GM18507 (cell line): ENCODE results near the gene HOXD4.

Experiments
- DNase-seq: peaks from one replicate; pipeline ENCODE4 v3.0.0; 2011; ENCODE audit warnings: low read depth; ENCODE audit not compliant: insufficient read length; ENCODE audit errors: extremely low spot score
- FAIRE-seq: peaks from 2 replicates; lab custom pipeline; 2011; peaks lifted over from hg19 to GRCh38; lab: Jason Lieb, UNC

HOXD4 gene

GRCh38 chr2:176164611-176165369 lies 13.4 kb downstream of the HOXD4 start:
- FAIRE-seq, result no peak
- no peak for DNase-seq

GRCh38 chr2:176165370-176166050 lies 14.2 kb downstream of the HOXD4 start:
- no peak for DNase-seq
- FAIRE-seq, result no peak

DNA sequence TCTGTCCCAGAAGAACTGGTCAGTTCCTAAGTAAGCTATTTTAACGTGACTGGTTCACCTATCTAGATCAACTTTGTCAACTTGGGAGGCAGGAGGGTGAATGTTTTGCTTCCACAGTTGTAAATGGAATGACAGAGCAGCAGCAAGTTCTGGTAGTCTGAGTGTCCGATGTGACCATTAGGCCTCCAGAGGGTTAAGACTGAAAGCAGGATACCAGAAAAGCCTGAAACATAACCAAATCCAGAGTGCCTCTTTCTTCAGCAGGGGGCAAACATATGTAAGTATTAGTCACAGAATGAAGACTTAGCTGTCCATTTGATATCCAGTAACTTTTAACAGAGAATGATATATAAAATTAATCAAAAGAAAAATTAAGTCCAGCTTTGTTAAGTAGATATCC lies 14.9 kb downstream of the HOXD4 start:
- DNase-seq (no peak), FAIRE-seq (no peak)

- DNase-seq, result no peak
- no peak for FAIRE-seq
Measured at GRCh38 chr2:176167398-176167797, 16.0 kb downstream of the HOXD4 start.

- no peak for DNase-seq
- no peak for FAIRE-seq
Measured at GRCh38 chr2:176169181-176169580, 17.8 kb downstream of the HOXD4 start.

DNA sequence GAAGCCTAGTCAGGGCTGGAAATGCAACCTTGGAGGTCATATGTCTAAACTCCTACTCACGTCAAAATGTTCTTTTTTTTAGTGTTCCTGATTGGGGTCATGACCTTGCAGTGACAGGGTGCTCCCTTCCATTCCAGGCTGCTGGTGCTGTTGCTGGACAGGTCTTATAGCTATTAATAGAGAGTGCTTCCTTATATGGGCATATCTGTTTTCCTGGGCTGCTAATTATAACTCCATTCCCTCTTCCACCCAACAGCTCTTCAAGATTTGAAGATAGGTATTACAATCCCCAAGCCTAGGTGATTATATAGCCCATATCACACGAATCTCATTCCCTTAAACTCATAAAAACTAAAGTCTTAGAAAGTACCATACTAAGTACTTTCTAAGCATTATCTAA lies 18.4 kb downstream of the HOXD4 start:
- FAIRE-seq (no peak), DNase-seq (no peak)

DNA sequence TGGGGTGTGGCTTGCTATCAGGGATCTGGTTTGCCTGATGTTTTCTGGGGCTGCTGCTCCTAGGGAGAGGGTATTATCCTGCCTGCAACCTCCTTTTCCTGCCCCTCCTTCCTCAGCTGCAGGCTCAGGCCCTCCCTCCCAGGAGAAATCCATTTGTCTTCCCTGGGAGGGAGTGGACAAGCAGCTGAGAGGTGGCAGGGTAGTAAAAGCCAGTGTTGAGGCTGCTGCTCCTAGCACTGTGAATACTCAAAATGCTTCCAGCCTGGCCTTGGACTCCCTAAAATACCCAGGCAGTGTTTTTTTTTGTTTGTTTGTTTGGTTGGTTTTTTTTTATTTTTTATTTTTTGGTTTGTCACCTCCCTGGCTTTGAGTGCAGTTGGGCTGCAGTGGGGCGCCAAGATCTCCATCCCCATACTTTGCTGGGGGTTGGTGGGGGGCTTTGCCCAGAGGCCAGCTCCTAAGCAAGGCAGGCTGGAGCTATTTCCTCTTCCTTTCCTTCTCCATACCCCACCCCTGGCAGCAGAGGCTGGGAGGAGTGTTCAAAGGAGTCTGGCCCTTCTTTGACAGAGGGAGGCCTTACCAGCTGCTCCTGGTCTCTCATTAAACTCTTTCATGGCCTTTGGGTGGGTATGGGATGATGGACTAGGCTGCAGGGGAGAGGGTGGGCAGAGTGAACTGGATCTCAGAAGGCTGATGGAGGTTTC lies 19.4 kb downstream of the HOXD4 start:
- DNase-seq (no peak), FAIRE-seq (no peak)

GRCh38 chr2:176171351-176172006 lies 20.1 kb downstream of the HOXD4 start:
- FAIRE-seq, result no peak
- no peak for DNase-seq

GRCh38 chr2:176172007-176172894 lies 20.9 kb downstream of the HOXD4 start:
- no peak for DNase-seq

GRCh38 chr2:176172895-176173566 lies 21.7 kb downstream of the HOXD4 start:
- FAIRE-seq (no peak), DNase-seq (no peak)

More at GRCh38 chr2:176172007-176172894, 20.9 kb downstream of the HOXD4 start:
- no peak for FAIRE-seq

DNA sequence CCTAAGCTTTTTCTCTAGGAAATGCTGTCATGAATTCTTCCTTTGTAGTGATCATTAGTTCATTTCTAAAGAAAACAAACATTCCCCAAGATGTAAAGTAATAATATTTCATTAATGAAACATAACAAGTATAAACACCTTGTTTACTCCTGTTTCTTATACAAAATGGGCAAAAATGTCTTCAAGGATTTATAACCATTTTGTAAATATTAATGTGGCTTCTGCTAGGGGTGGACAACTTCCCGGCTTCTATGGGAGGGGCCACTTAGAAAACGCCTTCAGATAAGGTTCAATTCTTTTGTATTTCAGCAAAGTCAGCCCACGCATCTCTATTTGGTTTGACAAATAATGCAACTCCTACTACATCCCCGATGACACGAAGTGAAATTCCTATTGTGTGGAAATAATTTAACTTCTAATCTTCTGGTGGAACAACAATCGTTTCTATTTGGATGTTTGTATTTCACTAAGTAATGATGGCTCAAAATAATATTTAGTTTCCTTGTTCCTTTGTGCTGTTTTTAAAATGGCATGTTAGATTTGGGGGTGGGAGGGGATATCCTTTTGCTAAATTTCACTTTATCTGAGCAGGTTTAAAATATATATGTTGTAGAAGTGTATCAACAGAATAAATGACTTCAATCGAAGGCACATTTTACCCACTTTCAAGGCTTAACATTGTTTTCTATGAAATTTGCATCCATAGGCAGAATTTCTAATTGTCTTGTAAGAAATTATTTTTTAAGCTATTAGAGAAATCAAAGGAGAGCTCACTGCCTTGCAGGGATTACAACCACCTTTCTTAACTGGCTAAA lies 22.4 kb downstream of the HOXD4 start:
- DNase-seq (no peak), FAIRE-seq (no peak)

DNA sequence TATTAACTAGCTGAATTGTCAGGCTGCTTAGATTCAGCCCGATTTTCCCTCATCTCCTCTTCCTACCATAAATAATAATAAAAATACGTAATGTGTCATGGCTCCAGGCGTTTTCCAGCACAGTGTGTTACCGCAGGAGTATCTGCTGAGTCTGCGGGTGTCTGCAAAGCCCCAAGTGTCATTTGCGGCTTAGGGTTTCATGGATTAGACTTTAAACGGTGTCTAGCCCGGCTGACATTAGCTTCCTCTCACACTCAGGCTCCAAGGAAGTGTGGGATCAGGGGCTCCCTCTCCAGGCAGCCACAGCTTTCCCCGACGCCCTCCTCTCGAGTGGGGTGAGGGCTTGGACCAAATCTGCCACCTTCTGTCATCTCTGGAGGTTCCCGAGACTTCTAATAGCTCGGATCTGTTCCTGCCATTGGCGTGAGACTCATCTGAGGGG lies 23.1 kb downstream of the HOXD4 start:
- no peak for DNase-seq
- no peak for FAIRE-seq

DNA sequence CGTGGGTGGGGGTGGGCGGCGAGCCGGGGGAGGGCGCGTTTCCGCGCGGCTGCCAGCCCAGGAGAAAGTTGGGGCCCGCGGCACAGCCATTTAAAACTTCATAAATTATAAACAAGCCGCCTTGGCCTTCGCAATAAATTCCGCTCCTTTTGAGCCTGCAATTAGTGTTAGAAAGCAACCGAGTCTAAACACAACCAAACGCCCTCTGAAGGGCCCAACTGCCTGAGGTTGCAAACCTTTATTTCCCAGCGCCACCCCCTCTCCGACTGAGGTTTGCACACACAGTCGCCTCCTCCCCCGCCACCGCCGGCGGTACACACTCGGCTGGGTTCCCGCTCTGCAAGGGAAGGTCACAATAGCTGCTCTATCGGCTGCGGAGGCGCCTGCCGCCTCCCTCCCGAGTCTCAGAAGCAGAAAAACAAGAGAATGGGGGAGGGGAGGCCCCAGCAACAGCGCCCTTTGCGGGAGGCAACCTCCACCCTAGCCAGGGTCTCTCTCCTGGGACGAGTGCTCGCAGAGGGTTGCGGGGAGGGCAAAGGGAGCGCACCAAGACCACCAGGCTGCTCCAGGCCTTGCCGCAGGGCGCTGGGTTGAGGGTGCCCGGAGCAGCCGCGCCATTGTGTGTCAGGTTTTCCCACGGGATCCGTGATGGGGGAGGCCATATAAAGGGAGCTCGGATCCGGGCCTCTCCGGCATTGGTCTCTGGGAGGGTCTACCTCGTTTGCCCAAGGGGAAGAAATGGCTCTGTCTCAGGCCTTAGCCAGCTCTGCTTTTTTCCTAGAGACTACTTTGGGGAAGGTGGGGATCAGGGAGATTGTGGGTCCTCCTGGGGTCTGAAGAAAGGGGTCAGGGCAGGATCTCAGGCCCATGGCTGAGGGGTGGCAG lies 23.7 kb downstream of the HOXD4 start:
- FAIRE-seq (no peak), DNase-seq (no peak)

DNA sequence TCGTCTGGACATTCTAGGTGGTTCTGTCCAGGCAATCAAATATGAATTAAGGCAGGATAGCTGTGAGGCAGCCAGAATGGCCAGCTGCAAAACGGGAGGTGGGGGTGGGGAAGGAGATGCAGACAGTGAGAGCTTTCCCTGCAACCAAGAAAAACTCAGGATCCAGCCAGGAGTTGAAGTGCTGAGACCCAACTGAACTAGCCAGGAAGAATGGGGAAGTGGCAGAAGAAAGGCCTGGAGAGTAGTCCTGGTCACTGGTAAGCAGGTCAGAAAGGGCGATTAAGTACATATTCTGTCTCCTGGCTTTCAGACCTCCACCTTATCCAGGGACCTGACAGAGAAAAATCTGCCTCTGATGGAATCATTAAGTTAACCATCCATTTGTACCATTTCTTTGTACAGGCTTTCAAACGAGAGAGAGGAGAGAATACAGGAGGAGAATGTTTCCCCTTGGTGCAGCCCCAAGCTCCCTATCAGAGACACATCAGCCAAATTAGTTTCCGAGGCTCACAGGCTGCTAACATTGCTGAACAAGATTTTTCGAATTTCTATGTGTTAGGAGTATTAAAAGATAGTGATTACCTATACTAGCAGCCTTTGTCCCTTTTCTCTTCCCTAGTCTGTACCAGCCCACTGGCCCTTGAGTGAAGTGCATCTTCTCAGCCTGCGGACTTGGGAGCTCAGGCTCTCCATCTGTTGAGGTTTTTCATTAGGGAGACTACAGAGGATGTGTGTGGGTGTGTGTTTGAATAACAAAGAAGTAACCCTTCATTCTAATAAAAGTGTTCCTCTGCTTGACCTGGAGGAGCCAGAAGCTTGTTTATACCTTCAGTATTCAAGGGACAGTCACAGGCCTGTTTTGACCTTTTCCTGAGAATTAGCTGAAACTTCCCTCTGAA lies 24.6 kb downstream of the HOXD4 start:
- no peak for DNase-seq
- FAIRE-seq, result no peak

- DNase-seq (no peak), FAIRE-seq (no peak)
Measured at GRCh38 chr2:176177580-176178037, 26.3 kb downstream of the HOXD4 start.
